Frontal cortex (tissue), 4 donors: ENCODE data around the gene RABGAP1. TPM values are rescaled to one million over a fixed set of nuclear protein-coding genes. Genes with fewer than 3 reads are reported as not detected.

Experiments used
- DNase-seq, 2 donors: peaks; one replicate each; pipeline ENCODE4 v3.0.0; 2012; ENCODE audit warnings: low spot score in 2 of 2
- FAIRE-seq: peaks from 2 replicates; lab custom pipeline; 2012; peaks lifted over from hg19 to GRCh38; lab: Jason Lieb, UNC
- total RNA-seq: library from RNA; depleted of rRNA; stranded (reverse); fragments of >200 nt; gene quantifications from one replicate; pipeline ENCODE4 v1.2.3, GENCODE V29; 2014
- donor health status: control.
- donor health status: control.
- donor health status: control.

Gene RABGAP1
- total RNA-seq, 1 donor from 2014 or later = 132 TPM

DNA sequence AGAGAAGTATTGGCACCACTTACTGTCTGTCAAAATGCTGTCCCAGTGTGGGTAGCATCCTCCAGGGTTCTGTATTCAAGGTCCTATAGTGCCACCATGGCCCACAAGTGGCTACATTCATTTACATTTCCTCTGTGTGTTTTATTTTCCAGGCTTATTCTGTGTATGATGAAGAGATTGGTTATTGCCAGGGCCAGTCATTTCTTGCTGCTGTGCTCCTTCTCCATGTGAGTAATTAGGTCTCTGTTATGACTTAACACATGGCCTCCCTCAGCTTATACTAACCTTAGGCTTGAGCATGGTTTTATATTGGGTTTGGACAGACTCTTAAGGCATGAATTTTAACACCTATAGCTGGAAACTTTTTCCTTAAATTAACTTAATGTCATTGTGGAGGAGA lies 129.4 kb downstream of the RABGAP1 start:
- no peak for FAIRE-seq
- no peak for DNase-seq

DNA sequence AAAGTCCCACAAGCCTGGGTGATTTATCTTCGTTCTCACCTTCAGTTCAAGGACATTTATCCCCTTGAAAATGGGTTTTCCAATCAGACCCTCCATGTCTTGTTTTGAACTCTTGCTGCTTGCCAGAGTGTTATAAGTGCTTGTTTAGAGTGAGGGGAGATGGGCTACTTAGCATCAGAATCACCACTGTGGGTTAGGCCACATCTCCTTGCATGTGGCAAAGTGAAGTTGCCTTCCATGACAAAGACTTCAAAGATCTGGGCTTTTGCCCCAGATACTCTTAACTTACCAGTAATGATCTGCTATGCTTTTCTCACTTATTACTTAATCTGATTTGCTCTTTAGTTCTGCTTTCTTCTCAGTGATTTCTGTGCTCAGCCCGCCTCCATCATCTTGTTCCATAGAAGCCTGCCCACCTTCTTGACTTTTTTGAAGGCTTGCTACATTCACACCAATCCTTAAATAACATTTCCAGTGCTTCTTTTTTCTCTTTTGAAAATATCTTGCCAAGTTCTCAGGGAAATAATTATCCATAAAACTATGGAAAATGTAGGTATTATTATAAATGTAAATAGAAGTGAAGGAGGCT lies 131.7 kb downstream of the RABGAP1 start:
- FAIRE-seq = no peak
- no peak for DNase-seq

DNA sequence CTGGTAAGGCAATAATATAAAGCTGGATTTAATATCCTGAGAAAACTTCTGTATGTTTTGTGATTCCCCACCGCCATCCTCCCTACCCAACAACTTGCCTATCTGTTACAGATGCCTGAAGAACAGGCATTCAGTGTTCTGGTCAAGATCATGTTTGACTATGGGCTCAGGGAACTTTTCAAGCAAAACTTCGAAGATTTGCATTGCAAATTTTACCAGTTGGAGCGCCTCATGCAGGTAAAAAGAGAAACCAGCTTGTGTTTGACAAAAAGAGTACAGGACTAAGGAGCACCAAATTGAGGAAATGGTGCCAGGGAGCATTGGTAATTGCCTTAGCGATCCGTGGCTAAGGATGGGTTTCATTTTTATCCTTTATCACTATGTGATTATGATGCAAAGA lies 132.6 kb downstream of the RABGAP1 start:
- FAIRE-seq (no peak), DNase-seq (no peak)

DNA sequence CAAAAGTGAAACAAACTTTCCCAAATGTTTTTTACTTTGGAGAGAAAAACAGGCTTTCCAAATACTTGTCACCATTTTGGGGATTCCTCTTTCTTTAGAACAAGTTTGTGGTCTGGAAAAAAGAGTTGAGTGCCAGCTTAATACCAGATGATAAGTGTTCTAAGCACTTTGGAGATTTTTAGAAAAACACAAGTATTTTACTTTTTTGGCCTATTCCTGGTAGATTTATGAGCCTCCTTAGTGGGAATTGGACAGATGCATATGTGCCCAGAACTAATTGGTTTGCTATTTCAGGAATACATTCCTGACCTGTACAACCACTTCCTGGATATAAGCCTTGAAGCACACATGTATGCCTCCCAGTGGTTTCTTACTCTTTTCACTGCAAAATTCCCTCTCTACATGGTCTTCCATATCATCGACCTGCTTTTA lies 133.2 kb downstream of the RABGAP1 start:
- FAIRE-seq = no peak
- DNase-seq = no peak

DNA sequence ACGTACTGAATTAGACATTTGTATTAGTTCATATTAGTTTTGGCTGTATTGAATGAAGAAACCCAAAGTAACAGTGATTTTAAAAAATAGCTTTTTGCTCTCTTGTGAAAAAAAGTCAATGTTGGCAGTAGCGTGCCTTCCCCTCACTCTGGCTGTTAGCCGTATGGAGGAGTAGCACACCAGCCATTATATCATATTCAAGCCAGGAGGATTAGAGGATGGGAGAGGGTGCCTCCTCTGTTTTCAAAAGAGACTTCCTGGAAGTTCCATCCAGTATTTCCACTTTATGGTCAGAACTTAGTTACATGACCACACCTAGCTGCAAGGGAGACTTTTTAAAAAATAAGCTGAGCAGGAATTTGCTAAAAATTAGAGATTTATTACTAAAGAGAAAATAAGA lies 133.8 kb downstream of the RABGAP1 start:
- DNase-seq (no peak), FAIRE-seq (no peak)

DNA sequence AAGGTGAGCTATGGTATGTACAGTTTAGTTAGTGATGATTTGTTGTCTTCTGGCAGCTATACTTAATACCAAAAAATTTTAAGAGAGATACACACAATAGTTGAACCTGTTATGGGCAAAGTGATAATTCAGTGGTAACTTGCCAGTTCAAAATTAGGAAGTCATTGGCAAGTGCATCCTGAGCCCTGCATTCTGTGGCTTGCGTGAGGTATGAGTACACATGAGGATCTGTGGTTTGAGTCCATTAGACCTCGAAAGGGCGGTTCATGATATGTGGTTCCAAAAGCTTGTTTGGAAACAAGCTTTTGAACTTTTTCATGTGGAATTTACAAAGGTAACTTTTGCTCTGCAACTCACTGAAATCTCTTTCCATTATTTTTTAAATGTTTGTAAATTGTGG lies 139.6 kb downstream of the RABGAP1 start:
- FAIRE-seq = no peak
- no peak for DNase-seq

DNA sequence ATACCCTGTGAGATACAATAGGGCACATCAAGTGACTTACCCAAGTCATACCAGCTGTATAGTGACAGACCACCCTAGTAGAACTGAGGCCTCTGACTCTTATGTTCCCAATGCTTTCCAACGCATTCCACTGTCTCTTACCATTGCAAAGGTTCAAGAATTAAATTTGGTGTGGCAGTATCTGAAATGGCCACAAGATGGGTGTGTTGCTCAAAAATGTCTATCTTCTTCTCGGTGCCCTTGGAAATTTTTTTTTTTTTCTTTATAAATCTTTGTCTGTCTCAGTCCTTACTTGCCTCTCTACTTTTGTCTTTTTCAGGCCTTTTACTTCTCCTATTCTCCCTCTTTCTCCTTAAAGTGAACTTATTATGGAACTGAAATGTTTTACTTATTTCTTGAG lies 141.0 kb downstream of the RABGAP1 start:
- DNase-seq = no peak
- no peak for FAIRE-seq

DNA sequence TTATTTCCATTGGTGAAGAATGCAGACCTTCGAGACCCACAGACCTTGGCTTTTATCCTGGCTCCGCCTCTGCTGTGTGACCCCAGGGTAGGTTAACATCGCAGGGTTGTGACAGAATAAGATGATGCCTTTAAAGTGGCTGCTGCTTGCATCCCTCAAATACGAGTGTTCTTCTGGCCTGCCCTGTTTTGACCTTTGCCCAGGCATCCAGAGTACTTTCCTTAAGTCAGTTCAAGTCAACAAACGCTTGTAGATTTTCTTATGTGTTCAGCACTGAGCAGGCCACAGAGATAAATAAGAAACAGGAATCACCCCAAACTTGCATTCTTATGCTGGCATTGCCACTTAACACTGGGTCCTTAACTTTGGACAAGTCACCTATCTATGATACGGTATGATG lies 142.9 kb downstream of the RABGAP1 start:
- no peak for FAIRE-seq
- DNase-seq = no peak

DNA sequence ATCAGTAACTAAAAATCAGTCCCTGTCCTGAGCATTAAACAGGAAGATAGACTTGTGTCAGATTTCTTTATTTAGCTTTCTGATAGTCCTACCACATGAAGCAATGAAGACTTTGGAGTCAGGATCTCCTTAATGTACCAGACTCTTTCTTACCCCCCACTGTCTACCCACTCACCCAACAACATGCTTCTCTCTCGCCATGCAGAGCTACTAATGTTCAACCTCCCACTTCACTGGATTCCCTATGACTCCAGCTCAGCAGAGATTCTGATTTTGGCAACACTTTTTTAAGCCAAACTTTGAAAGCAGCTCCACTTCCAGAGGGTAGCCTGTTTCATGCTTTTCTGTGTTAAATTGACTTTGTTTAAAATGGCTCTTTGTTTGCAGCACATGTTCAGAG lies 143.4 kb downstream of the RABGAP1 start:
- no peak for DNase-seq
- no peak for FAIRE-seq

DNA sequence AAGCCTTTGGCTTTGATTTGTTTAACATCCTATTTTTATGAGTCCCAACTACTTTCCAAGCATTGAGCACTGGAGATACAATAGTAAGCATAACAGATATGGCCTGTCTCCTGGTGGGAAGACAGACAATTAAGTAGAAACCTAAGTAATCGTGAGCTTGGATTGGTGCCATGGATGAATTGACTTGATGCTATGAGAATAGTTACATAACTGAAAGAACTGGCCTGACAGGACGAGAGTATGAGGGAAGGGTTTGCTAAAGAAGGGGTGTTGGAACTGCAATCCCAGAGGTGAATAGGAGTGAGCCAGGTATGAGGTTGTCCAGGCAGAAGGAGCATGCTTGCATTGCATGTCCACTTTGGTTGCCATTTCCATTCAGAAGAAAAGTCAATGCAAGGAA lies 145.1 kb downstream of the RABGAP1 start:
- DNase-seq (no peak), FAIRE-seq (no peak)

DNA sequence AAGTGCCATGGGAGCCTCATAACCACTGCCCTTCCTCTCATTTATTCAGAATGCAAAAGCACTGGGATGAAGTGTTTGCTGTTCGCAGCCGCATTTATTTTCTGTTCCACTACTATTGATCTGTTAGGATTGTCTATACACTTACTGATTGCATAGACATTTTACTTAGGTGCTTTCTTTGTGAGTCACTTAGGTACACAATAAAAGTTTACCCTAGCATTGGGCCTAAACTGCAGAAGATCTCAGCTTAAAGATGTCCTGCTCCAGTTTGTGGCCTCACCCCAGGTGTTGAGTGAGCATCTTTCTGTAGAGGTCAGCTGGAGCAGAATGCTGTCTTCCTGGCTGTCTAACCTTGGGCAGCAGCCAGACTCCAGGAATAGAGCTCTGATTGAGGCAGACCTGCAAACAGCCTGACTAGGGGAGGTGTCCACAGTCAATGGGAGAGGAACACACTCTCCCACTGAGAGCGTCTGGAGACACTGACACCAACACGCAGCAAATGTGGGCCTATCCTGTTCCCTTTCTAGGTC lies 146.6 kb downstream of the RABGAP1 start:
- DNase-seq (no peak), FAIRE-seq (no peak)

DNA sequence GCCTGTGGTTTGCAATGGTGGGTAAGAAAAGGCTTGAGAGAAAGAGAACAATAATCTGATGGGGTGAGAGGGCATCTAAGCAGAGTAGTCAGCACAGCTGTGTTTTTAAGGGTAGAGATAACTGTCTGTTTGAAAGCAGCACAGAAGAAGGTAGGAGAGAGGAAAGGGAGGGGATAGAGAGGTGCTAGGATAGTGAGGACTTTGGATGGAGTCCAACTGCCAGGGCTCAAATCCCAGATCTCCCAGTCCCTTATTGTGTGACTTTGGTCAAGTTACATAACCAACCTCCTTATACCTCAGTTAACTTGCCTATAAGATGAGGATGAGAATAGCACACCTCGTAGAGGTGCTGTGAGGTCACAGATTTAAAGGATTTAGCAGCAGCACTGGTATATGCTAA lies 148.2 kb downstream of the RABGAP1 start:
- DNase-seq (no peak), FAIRE-seq (no peak)

DNA sequence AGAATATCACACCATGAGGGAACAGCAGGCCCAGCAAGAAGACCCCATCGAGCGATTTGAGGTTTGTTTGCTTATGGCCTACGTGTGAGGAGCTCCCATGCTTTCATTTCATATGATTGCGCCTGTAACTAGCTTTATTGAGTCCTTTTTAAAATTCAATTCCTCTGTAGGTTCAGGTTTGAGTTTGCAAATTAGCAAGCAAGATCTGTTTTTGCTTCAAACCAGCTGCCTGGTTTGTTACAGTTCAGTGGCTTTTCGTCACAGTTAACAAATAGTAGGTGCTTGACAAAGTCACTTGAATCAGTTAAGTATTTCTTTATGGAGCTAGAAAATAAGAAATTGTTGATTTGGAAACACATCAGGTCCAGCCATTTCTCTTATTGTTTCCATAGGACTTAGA lies 149.0 kb downstream of the RABGAP1 start:
- FAIRE-seq = no peak
- no peak for DNase-seq

DNA sequence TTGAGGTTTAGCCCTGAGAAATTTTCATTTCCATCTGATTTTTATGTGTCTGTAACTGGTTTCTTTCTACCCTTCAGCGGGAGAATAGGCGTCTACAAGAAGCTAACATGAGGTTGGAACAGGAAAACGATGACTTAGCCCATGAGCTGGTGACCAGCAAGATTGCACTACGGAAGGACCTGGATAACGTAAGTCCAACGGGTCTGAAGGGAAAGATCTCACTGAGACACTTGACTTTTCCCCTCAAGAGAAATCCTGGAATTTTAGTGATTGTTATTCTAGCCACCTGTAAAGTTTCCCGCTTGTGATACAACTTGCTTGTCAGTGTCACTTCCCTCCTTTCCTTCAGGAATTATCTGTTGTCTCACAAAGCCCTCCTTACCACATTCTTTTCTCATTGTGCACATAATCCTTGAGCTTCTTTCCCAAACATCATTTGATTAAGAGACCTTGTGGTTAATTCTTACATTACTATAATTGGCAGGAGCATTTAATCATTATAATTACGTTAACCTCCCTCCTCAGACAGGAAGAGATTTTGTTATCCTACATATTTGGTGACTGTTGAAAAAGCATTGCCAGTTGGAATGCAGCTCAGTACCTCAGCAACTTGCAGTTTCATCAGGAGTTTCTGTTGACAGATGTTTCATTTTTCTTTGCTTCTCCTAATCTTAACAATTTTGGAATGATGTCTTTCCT lies 149.5 kb downstream of the RABGAP1 start:
- no peak for DNase-seq
- no peak for FAIRE-seq

DNA sequence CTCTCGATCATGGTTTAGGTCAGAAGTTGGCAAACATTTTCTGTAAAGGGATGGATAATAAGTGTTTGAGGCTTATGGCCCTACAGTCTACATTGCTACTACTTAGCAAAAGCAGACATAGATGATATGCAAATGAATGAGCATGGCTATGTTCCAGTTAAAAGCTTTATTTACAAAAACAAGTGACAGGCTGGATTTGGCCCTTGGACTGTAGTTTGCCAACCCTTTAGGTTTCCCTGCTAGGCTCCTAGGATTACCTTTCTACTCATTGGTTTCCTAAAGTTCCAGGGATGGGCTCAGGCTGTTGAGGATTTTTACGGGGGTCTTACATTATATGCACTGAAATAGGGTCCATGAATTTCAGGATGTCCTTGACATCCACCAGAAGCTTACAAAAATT lies 150.1 kb downstream of the RABGAP1 start:
- FAIRE-seq = no peak

DNA sequence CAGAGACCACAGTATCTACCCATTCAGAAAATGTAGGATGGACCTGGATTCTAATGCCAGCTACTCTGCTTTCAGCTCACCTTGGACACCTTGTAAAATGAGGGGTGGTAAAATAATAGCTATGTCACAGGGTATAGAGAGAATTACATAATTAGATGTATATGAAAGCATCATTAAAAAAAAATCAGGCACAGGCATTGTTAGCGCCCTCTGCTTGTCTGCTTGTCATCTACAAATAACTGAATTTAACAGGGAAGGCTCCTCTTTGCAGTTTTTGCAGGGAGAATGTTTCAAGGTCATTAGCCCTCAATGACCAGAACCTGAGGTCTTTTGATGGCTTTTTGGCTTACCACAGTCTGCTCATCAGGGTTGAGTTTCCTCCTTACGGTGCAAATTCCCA lies 150.6 kb downstream of the RABGAP1 start:
- no peak for FAIRE-seq
- no peak for DNase-seq

More for the DNA sequence above, 150.1 kb downstream of the RABGAP1 start:
- DNase-seq = no peak

DNA sequence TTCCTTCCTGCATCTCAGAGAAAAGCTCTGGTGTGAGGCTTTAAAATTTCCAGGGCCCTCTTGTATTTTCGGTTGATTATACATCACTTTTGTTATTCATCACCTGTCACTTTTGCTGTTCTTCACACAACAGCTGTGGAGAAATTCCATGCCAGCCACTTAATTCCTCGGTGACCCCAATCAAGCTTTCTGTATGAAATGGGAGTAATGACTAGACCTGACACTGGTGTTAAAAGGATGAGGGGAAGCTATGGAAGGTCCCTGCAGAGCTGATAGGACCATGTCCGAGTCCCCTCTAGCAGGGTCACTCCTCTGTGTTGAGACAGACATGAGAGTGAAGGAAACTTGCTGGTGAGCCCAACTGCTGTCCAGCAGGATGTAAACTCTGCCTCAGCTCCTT lies 152.3 kb downstream of the RABGAP1 start:
- no peak for DNase-seq
- no peak for FAIRE-seq

DNA sequence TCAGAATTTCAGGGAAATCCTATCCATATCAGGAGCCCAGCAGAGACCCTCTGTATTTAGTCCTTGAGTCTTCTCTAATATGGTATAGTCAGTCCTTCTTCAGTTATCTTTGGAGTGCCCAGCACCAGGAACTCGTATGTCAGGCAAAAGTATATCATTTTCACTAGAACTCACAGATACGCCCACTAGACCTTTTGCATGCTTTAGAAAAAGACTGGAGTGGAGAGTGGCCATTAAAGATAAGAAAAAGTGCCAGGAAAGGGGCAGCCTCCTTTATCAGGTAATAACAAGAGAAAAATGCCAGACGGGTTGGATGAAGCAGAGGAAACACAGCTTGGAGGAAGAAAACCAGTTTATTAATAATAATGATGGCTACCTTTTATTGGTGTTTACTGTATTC lies 156.2 kb downstream of the RABGAP1 start:
- DNase-seq (no peak), FAIRE-seq (no peak)

DNA sequence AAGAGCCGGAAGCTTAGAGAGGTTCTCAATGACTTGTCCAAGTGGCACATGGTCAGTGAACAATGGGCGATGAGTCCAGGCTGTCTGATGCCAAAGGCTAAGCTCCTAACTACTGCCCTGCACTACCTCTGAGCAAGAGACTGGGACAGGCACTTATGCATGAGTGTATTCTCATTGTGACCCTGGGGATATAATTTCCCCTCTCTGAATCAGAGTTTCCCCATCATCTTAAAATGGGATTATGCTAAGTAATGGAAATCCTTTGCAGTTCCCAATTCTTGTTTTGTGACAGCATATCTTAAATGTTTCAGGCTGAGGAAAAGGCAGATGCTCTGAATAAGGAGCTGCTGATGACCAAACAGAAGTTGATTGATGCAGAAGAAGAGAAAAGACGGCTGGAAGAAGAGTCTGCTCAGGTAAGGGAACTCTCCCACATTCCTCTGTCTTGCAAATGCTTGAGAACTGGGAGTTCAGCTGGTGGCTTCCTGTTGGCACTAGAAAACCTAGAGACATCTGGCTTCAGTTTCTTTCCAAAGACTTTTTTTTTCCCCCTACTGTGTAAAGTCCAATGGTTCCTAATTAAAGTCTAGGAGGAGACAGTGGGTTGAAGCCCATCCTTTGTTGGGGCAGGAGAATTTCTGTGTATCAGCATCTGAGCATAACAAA lies 156.7 kb downstream of the RABGAP1 start:
- DNase-seq (no peak), FAIRE-seq (no peak)

DNA sequence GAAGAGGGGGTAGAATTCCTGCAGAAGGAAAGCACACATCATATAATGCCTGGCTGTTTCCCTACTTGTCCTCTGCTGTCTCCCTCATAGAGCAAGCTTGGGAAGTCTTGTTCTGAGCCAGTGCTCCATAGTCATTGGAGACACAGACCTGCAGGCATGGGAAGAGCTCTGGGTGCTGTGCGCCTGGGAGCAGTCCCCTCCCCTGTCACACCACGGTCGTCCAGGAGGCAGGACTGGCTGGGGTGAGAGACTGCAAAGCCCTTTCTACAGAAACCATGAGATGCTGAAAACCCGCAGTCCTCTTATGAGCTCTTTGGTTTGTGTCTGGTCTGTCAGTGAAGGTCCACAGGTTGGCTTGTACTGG lies 157.3 kb downstream of the RABGAP1 start:
- FAIRE-seq = no peak
- DNase-seq = no peak

DNA sequence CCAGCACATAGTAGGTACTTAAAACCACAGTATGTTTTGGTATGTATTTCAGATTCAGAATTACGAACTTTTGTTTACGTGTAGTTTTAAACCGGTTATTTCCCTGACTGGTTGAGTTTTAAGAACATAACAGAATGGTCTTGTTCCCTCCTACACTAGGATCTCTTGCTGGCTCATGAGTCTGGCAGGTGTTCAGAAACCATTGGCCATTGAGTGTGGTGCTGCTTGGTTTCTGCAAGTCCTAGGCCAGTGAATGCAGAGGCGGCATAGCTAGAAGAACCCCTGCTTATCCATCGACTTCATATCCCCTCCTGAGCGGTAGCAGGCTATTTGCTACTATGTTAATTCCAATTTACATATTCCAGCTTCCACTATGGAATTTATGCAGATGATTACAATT lies 158.2 kb downstream of the RABGAP1 start:
- FAIRE-seq = no peak

More for the DNA sequence above, 158.2 kb downstream of the RABGAP1 start:
- DNase-seq = no peak
